Occipital lobe (tissue), 2 donors: ENCODE results near the gene MAFG. TPM values are rescaled to one million over a fixed set of nuclear protein-coding genes. Genes with fewer than 3 reads are reported as not detected.

Experiments used
- DNase-seq: peaks from one replicate; lab custom pipeline; 2025; lab: John Stamatoyannopoulos, UW
- total RNA-seq: library from RNA; depleted of rRNA; stranded (reverse); fragments of >200 nt; gene quantifications from one replicate; pipeline ENCODE4 v1.2.3, GENCODE V29; 2014

Gene MAFG
- total RNA-seq, 1 donor from 2014 or later = 16.5 TPM

DNA sequence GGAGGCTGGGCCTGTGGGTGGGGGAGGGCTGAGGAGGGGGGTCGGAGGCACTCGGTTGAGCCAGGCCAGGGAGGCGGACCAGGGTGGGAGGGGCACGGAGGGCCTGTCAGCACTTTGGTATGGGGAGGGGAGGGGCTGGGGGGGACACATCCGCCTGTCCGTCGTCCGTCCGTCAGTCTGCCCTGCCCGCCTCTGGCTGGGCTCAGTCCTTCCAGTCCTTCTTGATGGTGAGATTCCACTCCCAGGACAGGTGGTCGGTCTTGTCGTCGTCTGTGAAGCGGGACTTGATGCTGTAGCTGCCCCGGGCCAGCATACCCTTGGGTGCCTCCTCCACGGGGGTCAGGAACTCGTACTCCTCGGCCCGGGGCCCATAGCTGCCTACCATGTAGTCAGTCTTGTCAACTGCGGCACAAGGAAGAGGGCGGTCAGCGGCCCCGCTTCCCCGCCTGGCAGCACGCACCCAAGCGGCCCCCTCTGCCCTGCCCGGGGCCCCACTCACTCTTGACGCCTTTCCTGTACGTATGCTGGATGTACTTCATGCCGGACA, 58.8 kb downstream of the MAFG start:
- DNase-seq = no peak

Other genes starting within 250 kb of the MAFG start
- gene ARL16, start 243.9 kb downstream of the MAFG start, total RNA-seq = 34.0 TPM
- 37.6 TPM for gene HGS, start 243.7 kb downstream of the MAFG start, total RNA-seq
- 4.7 TPM for gene MRPL12, start 224.4 kb downstream of the MAFG start, total RNA-seq
- gene SLC25A10, start 215.5 kb downstream of the MAFG start, total RNA-seq = 4.2 TPM
- gene GCGR, start 123.6 kb downstream of the MAFG start, total RNA-seq = not detected
- gene MCRIP1, start 94.4 kb downstream of the MAFG start, total RNA-seq = 85.9 TPM
- gene PPP1R27, start 92.7 kb downstream of the MAFG start, total RNA-seq = not detected
- gene P4HB, start 67.2 kb downstream of the MAFG start, total RNA-seq = 57.4 TPM
- 22.9 TPM for gene ARHGDIA, start 56.4 kb downstream of the MAFG start, total RNA-seq
- 78.3 TPM for gene ALYREF, start 36.1 kb downstream of the MAFG start, total RNA-seq
- gene ANAPC11, start 36.0 kb downstream of the MAFG start, total RNA-seq = 43.0 TPM
- gene NPB, start 25.5 kb downstream of the MAFG start, total RNA-seq = 2.0 TPM
- gene PCYT2, start 16.3 kb downstream of the MAFG start, total RNA-seq = 24.5 TPM
- 8.0 TPM for gene SIRT7, start 9.6 kb downstream of the MAFG start, total RNA-seq
- 17.6 TPM for gene PYCR1, start 9.6 kb upstream of the MAFG start, total RNA-seq
- gene MYADML2, start 19.5 kb upstream of the MAFG start, total RNA-seq = 0.16 TPM
- 0.31 TPM for gene NOTUM, start 33.5 kb upstream of the MAFG start, total RNA-seq
- gene ASPSCR1, start 49.9 kb upstream of the MAFG start, total RNA-seq = 11.1 TPM
- gene CENPX, start 95.1 kb upstream of the MAFG start, total RNA-seq = 29.2 TPM
- 14.2 TPM for gene LRRC45, start 95.6 kb upstream of the MAFG start, total RNA-seq
- gene RAC3, start 103.9 kb upstream of the MAFG start, total RNA-seq = 76.0 TPM
- gene DCXR, start 110.0 kb upstream of the MAFG start, total RNA-seq = 18.1 TPM
- gene RFNG, start 124.1 kb upstream of the MAFG start, total RNA-seq = 14.5 TPM
- gene GPS1, start 124.2 kb upstream of the MAFG start, total RNA-seq = 64.4 TPM
- gene DUS1L, start 138.1 kb upstream of the MAFG start, total RNA-seq = 21.4 TPM
- gene FASN, start 170.5 kb upstream of the MAFG start, total RNA-seq = 84.1 TPM